HTERT RPE-1 (cell line): ENCODE results near the gene MAFB.
"Not testable (repeated sequence)": the region's sequence is repeated elsewhere in the genome, so short reads cannot be mapped to it uniquely, and the experiment has no call there.

Source experiments
- in situ Hi-C: fragments of 300-500 bp; cut with MboI; formaldehyde crosslinking; loops from 4 replicates; pipeline ENCODE4 v1.14.3; 2020; ENCODE audit warnings: low sequenced_read_pairs

Gene MAFB

GRCh38 chr20:40689100-40689942 is at the start of gene MAFB:
TSS of gene MAFB (minus strand) at chr20:40689236. CDS start at chr20:40688850, 386 bp downstream.
- in situ Hi-C loops: no loop called here

- in situ Hi-C loops: not testable (repeated sequence)
Observed at GRCh38 chr20:40736468-40736867, 47.4 kb upstream of the MAFB start.

GRCh38 chr20:40728996-40729395 is 40.0 kb upstream of the MAFB start:
- in situ Hi-C loops: no loop called here

- in situ Hi-C loops: no loop called here
Observed at GRCh38 chr20:40728470-40728869, 39.4 kb upstream of the MAFB start.

GRCh38 chr20:40727960-40728359 is 38.9 kb upstream of the MAFB start:
- in situ Hi-C loops: no loop called here

GRCh38 chr20:40726776-40727175 is 37.7 kb upstream of the MAFB start:
- in situ Hi-C loops: no loop called here

- in situ Hi-C loops: no loop called here
Observed at GRCh38 chr20:40724566-40724965, 35.5 kb upstream of the MAFB start.

GRCh38 chr20:40720826-40721225 is 31.8 kb upstream of the MAFB start:
- in situ Hi-C loops: no loop called here

GRCh38 chr20:40720099-40720498 is 31.1 kb upstream of the MAFB start:
- in situ Hi-C loops: no loop called here

- in situ Hi-C loops: no loop called here
Observed at GRCh38 chr20:40718982-40719729, 30.1 kb upstream of the MAFB start.

GRCh38 chr20:40718214-40718977 is 29.4 kb upstream of the MAFB start:
- in situ Hi-C loops: no loop called here

- in situ Hi-C loops: no loop called here
Observed at GRCh38 chr20:40717343-40717865, 28.4 kb upstream of the MAFB start.

- in situ Hi-C loops: no loop called here
Observed at GRCh38 chr20:40715491-40715890, 26.5 kb upstream of the MAFB start.

- in situ Hi-C loops: no loop called here
Observed at GRCh38 chr20:40714916-40715315, 25.9 kb upstream of the MAFB start.

- in situ Hi-C loops: no loop called here
Observed at GRCh38 chr20:40714109-40714508, 25.1 kb upstream of the MAFB start.

- in situ Hi-C loops: no loop called here
Observed at GRCh38 chr20:40713508-40713907, 24.5 kb upstream of the MAFB start.

- in situ Hi-C loops: no loop called here
Observed at GRCh38 chr20:40711079-40711478, 22.0 kb upstream of the MAFB start.

- in situ Hi-C loops: no loop called here
Observed at GRCh38 chr20:40710603-40711002, 21.6 kb upstream of the MAFB start.

- in situ Hi-C loops: no loop called here
Observed at GRCh38 chr20:40706977-40707582, 18.0 kb upstream of the MAFB start.

- in situ Hi-C loops: no loop called here
Observed at GRCh38 chr20:40705413-40705812, 16.4 kb upstream of the MAFB start.

- in situ Hi-C loops: no loop called here
Observed at GRCh38 chr20:40704828-40705227, 15.8 kb upstream of the MAFB start.
